Measurements from ENCODE around the gene UVSSA.

GRCh38 chr4:1331591-1332353 is 15.2 kb upstream of the UVSSA start:
- TF ChIP-seq CTCF (IDR thresholded peaks at IDR 0.05 in 4 of 5, conservative IDR thresholded peaks at IDR 0.05 in 1 of 5) (no peak), POLR2A (IDR thresholded peaks at IDR 0.05) (no peak)

All from gastrocnemius medialis (tissue), 4 donors.